Esophagus (tissue), 2 donors: ENCODE data around the gene RSPH4A. TPM values are rescaled to one million over a fixed set of nuclear protein-coding genes. Genes with fewer than 3 reads are reported as not detected.

Experiments
- H3K27ac ChIP-seq, 2 donors: one replicate each; pipeline ENCODE4 v1.5.1; 2013; ENCODE audit warnings: low read depth in 2 of 2, mild to moderate bottlenecking in 2 of 2, inconsistent platforms in 1 of 2, low read length in 1 of 2, moderate library complexity in 1 of 2
- H3K27me3 ChIP-seq, 2 donors: one replicate each; pipeline ENCODE4 v1.6.1; 2013; ENCODE audit warnings: low read length in 2 of 2, control low read depth in 1 of 2, mild to moderate bottlenecking in 1 of 2; ENCODE audit not compliant: insufficient read depth in 2 of 2, control insufficient read depth in 1 of 2
- H3K36me3 ChIP-seq, 2 donors: one replicate each; pipeline ENCODE4 v1.6.1; 2013; ENCODE audit warnings: low read length in 1 of 2; ENCODE audit not compliant: control insufficient read depth in 2 of 2, insufficient read depth in 2 of 2
- H3K4me1 ChIP-seq, 2 donors: one replicate each; pipeline ENCODE4 v1.6.1; 2013; ENCODE audit warnings: low read length in 1 of 2; ENCODE audit not compliant: control insufficient read depth in 2 of 2, insufficient read depth in 2 of 2
- H3K4me3 ChIP-seq, 2 donors: one replicate each; pipeline ENCODE4 v1.5.1; 2013; ENCODE audit warnings: low read length in 2 of 2, mild to moderate bottlenecking in 2 of 2, low read depth in 1 of 2, moderate library complexity in 1 of 2
- H3K9me3 ChIP-seq, 2 donors: one replicate each; pipeline ENCODE4 v1.6.1; 2013; ENCODE audit warnings: mild to moderate bottlenecking in 2 of 2, low read depth in 1 of 2, low read length in 1 of 2, moderate library complexity in 1 of 2; ENCODE audit not compliant: control insufficient read depth in 2 of 2, insufficient read depth in 1 of 2
- WGBS, 2 donors: extraction: QIAGEN DNeasy Blood & Tissue Kit; methylation state at CpG; one replicate each; pipeline ENCODE4 v1.1.7; 2013; 5-methylcytosine and 5-hydroxymethylcytosine counted together
- polyA plus RNA-seq, 2 donors: library from polyadenylated mRNA; stranded (reverse); fragments of 200-250 nt; gene quantifications; one replicate each; pipeline ENCODE4 v1.2.3, GENCODE V29; 2013
- donor health status: healthy with polysubstance abuse.
- donor health status: Bipolar disorder and iron deficiency.

Gene RSPH4A
- under 1 TPM; 0.07 to 0.08 TPM for polyA plus RNA-seq

DNA sequence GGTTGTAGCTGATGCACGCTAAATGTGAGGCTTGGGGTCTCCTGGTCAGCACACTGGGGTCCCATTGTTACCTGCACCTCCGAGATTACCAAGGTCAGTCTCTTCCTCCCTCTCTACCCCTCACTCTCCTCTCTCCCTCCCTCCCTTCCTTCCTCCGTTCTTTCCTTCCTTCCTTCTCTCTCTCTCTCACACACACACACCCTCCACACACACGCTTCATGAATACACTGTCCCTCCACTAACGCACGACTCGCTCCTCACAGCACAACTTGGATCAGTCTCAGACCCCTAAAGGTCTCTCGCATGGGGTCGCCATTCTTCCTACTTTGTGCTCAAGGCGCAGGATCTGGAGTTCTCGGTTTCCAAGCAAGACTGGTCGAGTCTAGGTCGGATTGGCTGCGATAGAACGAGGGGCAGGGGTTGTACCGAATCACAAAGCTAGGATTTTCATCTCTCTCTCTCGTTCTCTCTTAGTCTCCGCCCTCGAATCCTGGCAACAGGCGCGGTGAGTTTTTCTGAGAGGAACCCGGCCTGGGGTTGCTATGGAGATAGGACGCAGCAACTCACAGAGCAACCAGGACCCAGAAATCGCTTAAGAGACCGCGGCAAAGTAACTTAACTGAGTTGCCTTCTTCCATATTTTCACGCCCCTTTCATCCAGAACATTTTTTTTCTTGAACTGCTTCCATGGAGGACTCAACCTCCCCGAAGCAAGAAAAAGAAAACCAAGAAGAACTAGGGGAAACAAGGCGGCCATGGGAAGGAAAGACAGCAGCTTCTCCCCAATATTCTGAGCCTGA, at the start of gene RSPH4A:
Gene RSPH4A, plus strand, starts transcription at position 543 of the 800 bp plus-strand sequence. Its CDS starts 145 bp downstream, at position 688.
- no peaks in the 10 kb centered on the region for H3K4me1 ChIP-seq
- peak within 1 kb of the TSS in 1 of 2 donors; percentile 22 for H3K27ac ChIP-seq
- H3K9me3 ChIP-seq = no peaks in the 10 kb centered on the region
- H3K27me3 ChIP-seq = no peaks in the 10 kb centered on the region
- no peaks in the 10 kb centered on the region for H3K36me3 ChIP-seq
- H3K4me3 ChIP-seq = peak within 1 kb of the TSS; percentile 40 to 65
- 0 to 1% methylated on average over 29 of the region's 29 CpGs for WGBS, 2 donors

GRCh38 chr6:116568111-116568510, 48.2 kb upstream of the RSPH4A start:
- no peaks in the 10 kb centered on the region for H3K36me3 ChIP-seq
- H3K27ac ChIP-seq = no peak overlapping the region
- H3K27me3 ChIP-seq = no peaks in the 10 kb centered on the region
- H3K4me1 ChIP-seq = peaks cover 2 to 5% of the 10 kb centered on the region in 2 donors
- H3K4me3 ChIP-seq = no peak overlapping the region
- H3K9me3 ChIP-seq = no peaks in the 10 kb centered on the region

DNA sequence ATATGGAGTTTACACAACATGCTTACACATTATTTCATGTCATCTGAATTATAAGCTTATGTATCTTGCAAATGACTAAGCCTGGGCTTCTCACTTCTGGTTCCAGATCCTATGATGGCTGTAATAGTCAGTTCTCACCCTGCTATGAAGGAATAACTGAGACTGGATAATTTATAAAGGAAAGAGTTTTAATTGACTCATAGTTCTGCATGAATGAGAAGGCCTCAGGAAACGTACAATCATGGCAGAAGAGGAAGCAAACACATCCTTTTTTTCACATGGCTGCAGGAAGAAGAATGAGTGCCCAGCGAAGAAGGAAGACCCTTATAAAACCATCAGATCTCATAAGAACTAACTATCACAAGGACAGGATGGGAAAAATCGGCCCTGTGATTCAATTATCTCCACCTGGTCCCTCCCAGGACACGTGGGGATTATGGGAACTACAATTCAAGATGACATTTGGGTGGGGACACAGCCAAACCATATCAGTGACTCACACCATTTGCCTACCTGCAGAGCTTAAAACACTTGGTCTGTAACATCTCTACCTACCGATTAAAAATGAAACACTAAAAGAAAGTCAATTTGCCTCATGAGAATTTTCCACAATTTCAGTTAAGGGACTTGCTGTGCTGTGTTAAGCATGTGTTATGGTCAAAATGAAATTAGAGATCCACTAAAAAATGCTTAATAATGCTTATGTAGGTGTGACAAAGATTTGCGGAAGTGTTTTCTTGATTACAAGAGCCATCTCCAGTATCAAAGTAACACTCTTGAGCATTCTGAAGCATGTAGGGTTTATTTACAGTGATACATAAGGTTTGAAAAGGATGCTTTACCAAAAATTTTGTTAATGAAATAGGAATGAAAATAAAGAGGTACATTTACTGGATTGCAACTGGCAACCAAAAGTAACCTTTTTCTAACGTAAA, 47.2 kb upstream of the RSPH4A start:
- Histone ChIP-seq H3K9me3 (no peaks in the 10 kb centered on the region), H3K4me1 (peaks cover 2 to 5% of the 10 kb centered on the region in 2 donors), H3K4me3 (no peak overlapping the region), H3K27me3 (no peaks in the 10 kb centered on the region), H3K36me3 (no peaks in the 10 kb centered on the region), H3K27ac (no peak overlapping the region)
- 56 to 57% methylated on average over 7 of the region's 7 CpGs for WGBS, 2 donors

DNA sequence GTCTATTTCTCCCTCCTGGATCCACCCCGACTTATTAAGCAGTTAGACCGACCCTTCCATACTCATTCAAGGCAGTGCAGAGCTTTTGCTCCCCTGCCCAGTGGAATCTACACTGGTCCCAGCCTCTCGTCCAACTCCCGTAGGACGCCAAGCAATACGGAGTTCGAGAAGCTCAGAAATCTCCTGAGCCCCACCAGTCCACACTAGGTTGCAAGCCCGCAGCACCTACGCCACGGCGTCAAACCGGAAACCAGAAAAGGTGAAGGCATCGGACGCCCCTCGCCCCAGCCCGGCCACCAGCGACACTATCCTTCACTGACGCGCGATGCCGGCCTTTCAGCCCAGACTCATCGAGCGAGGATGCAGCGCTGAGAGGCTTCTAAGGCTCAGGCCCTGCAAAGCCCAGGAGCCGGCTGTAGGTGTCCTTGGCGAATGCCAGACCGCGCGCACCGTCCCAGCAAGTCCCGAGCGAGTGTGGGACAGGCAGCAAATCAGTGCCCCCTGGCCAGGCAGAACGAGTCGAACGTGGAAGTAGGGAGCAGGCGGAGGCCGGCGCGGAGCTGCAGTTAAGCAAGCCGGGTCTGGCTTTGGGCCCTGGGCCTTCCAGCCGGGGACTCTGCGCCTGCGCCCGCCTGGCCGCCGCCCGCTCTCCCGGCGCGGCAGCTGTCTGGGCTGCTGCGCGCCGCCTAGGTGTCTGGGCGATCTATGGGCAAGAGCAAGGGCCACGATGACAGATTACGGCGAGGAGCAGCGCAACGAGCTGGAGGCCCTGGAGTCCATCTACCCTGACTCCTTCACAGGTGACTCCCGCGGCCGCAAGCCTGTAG, 45.2 kb upstream of the RSPH4A start, which contains the start of gene RWDD1:
Gene RWDD1, plus strand, starts transcription at position 649 of the 827 bp plus-strand sequence. Its CDS starts 79 bp downstream, at position 728.
- no peaks in the 10 kb centered on the region for H3K36me3 ChIP-seq
- peaks cover 0 to 2% of the 10 kb centered on the region in 2 donors for H3K4me1 ChIP-seq
- peak within 1 kb of the TSS; percentile 86 to 99 for H3K27ac ChIP-seq
- no peaks in the 10 kb centered on the region for H3K27me3 ChIP-seq
- H3K9me3 ChIP-seq = no peaks in the 10 kb centered on the region
- H3K4me3 ChIP-seq = peak within 1 kb of the TSS; percentile 83 to 92
- 0% methylated on average over 62 of the region's 62 CpGs for WGBS, 2 donors

- H3K4me3 ChIP-seq = peak overlapping the region; percentile 83 to 92
- no peaks in the 10 kb centered on the region for H3K27me3 ChIP-seq
- no peaks in the 10 kb centered on the region for H3K9me3 ChIP-seq
- H3K36me3 ChIP-seq = no peaks in the 10 kb centered on the region
- H3K27ac ChIP-seq = peak overlapping the region; percentile 86 to 99
- H3K4me1 ChIP-seq = peaks cover 0 to 2% of the 10 kb centered on the region in 2 donors
- whole genome bisulfite sequencing, 2 donors = 0% methylated on average over 12 of the region's 12 CpGs
Measured at GRCh38 chr6:116571683-116572000, 44.6 kb upstream of the RSPH4A start.

GRCh38 chr6:116572162-116572561, 44.1 kb upstream of the RSPH4A start:
- Histone ChIP-seq H3K27me3 (no peaks in the 10 kb centered on the region), H3K4me3 (peak overlapping the region; percentile 27 to 92), H3K36me3 (no peaks in the 10 kb centered on the region), H3K4me1 (peaks cover 0 to 2% of the 10 kb centered on the region in 2 donors), H3K9me3 (no peaks in the 10 kb centered on the region), H3K27ac (no peak overlapping the region)
- WGBS, 2 donors = 2 to 4% methylated on average over 7 of the region's 7 CpGs

DNA sequence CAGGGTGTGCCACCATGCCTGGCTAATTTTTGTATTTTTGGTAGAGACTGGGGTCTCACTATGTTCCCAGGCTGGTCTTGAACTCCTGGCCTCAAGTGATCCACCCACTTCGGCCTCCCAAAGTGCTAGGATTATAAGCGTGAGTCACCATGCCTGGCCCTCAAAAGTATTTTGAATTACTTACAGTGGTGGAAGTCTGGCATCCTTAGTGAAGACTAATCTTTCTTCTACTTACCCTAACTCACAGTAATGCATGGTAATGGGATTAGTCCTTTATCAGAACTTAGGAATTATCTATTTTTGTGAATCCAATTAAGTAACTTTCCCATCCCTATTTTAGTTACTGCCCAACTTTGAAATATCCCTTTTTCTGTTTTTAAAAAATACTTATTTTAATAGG, 41.1 kb upstream of the RSPH4A start:
- no peaks in the 10 kb centered on the region for H3K27me3 ChIP-seq

DNA sequence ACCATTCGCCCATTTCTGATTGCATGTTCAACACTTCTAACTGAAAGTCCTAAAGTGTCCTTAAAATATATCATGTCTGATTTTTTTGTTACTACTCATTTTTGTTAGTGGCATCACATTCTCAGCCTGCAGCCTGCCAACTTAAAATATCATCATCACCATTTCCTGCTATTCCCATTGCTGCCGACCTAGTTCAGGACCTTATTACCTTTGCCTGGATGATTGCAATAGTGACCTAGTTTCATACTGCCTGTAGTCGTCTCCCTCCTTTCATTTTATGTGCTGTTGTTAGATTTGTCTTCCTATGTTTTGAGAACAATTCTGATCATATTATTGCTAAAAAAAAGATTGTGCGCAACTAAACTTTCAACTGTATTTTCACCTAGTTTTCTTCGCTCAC, 38.8 kb upstream of the RSPH4A start:
- WGBS, 2 donors = 80 to 84% methylated on average over 5 of the region's 5 CpGs
- no peaks in the 10 kb centered on the region for H3K9me3 ChIP-seq
- peaks cover 0 to 2% of the 10 kb centered on the region in 2 donors for H3K4me1 ChIP-seq
- no peaks in the 10 kb centered on the region for H3K27me3 ChIP-seq
- H3K27ac ChIP-seq = no peak overlapping the region
- H3K36me3 ChIP-seq = no peaks in the 10 kb centered on the region
- H3K4me3 ChIP-seq = no peak overlapping the region

More for the DNA sequence above, 41.1 kb upstream of the RSPH4A start:
- Histone ChIP-seq H3K27ac (no peak overlapping the region), H3K9me3 (no peaks in the 10 kb centered on the region), H3K4me1 (peaks cover 0 to 2% of the 10 kb centered on the region in 2 donors), H3K4me3 (no peak overlapping the region), H3K36me3 (no peaks in the 10 kb centered on the region)
- 90 to 97% methylated on average over 2 of the region's 2 CpGs for WGBS, 2 donors

- H3K4me3 ChIP-seq = no peak overlapping the region
- no peaks in the 10 kb centered on the region for H3K36me3 ChIP-seq
- no peaks in the 10 kb centered on the region for H3K27me3 ChIP-seq
- no peak overlapping the region for H3K27ac ChIP-seq
- no peaks in the 10 kb centered on the region for H3K4me1 ChIP-seq
- no peaks in the 10 kb centered on the region for H3K9me3 ChIP-seq
Measured at GRCh38 chr6:116578335-116578734, 37.9 kb upstream of the RSPH4A start.
